ENCODE data around the gene PODXL2.

The PODXL2 gene

GRCh38 chr3:127706785-127707351 lies 77.9 kb downstream of the PODXL2 start:
- Histone ChIP-seq H3K36me3 (ENCODE audit: insufficient read depth, low read length) (no peaks in the 10 kb centered on the region), H3K9ac (ENCODE audit: low read depth, low read length) (no peak overlapping the region), H3K9me3 (ENCODE audit: insufficient read depth, low read length, severe bottlenecking) (no peaks in the 10 kb centered on the region), H2AFZ (ENCODE audit: low read depth, low read length) (no peak overlapping the region), H3K79me2 (ENCODE audit: insufficient read depth, low read length) (no peaks in the 10 kb centered on the region), H4K20me1 (ENCODE audit: insufficient read depth, low read length) (no peaks in the 10 kb centered on the region), H3K4me2 (ENCODE audit: insufficient read depth, low read length) (no peak overlapping the region), H3K4me3 (ENCODE audit: low read depth in 1 of 2, low read length in 2 of 2) (no peak overlapping the region), H3K27ac (ENCODE audit: low read length) (no peak overlapping the region), H3K27me3 (ENCODE audit: insufficient read depth, low read length, poor library complexity) (no peaks in the 10 kb centered on the region), H3K4me1 (ENCODE audit: insufficient read depth, low read length) (no peaks in the 10 kb centered on the region)
- no peak for TF ChIP-seq CTCF (IDR thresholded peaks at IDR 0.05; ENCODE audit: borderline replicate concordance, extremely low read depth, low read length, poor library complexity, severe bottlenecking)
- TF ChIP-seq EZH2 (IDR thresholded peaks at IDR 0.05; ENCODE audit: borderline replicate concordance, low read depth, low read length, severe bottlenecking): no peak
- ATAC-seq (ENCODE audit: insufficient read depth, low read depth): no peak
- DNase-seq: no peak

- no peaks in the 10 kb centered on the region for H3K79me2 ChIP-seq (ENCODE audit: insufficient read depth, low read length)
- no peak for ATAC-seq (ENCODE audit: insufficient read depth, low read depth)
- TF ChIP-seq EZH2 (IDR thresholded peaks at IDR 0.05; ENCODE audit: borderline replicate concordance, low read depth, low read length, severe bottlenecking) (no peak), CTCF (IDR thresholded peaks at IDR 0.05; ENCODE audit: borderline replicate concordance, extremely low read depth, low read length, poor library complexity, severe bottlenecking) (no peak)
- H3K4me3 ChIP-seq (ENCODE audit: low read depth in 1 of 2, low read length in 2 of 2): no peak overlapping the region
- H3K4me1 ChIP-seq (ENCODE audit: insufficient read depth, low read length): no peaks in the 10 kb centered on the region
- H3K36me3 ChIP-seq (ENCODE audit: insufficient read depth, low read length): no peaks in the 10 kb centered on the region
- no peak overlapping the region for H3K9ac ChIP-seq (ENCODE audit: low read depth, low read length)
- H3K27me3 ChIP-seq (ENCODE audit: insufficient read depth, low read length, poor library complexity): no peaks in the 10 kb centered on the region
- H3K4me2 ChIP-seq (ENCODE audit: insufficient read depth, low read length): no peak overlapping the region
- no peak overlapping the region for H2AFZ ChIP-seq (ENCODE audit: low read depth, low read length)
- H3K27ac ChIP-seq (ENCODE audit: low read length): no peak overlapping the region
- DNase-seq: no peak
- no peaks in the 10 kb centered on the region for H4K20me1 ChIP-seq (ENCODE audit: insufficient read depth, low read length)
- H3K9me3 ChIP-seq (ENCODE audit: insufficient read depth, low read length, severe bottlenecking): no peaks in the 10 kb centered on the region
These were observed 78.9 kb downstream of the PODXL2 start for GRCh38 chr3:127707851-127708411.

GRCh38 chr3:127708837-127709236 lies 79.9 kb downstream of the PODXL2 start:
- ATAC-seq (ENCODE audit: insufficient read depth, low read depth) (no peak), DNase-seq (no peak)
- H3K4me2 ChIP-seq (ENCODE audit: insufficient read depth, low read length): no peak overlapping the region
- H3K36me3 ChIP-seq (ENCODE audit: insufficient read depth, low read length): no peaks in the 10 kb centered on the region
- no peak overlapping the region for H2AFZ ChIP-seq (ENCODE audit: low read depth, low read length)
- no peaks in the 10 kb centered on the region for H3K27me3 ChIP-seq (ENCODE audit: insufficient read depth, low read length, poor library complexity)
- TF ChIP-seq CTCF (IDR thresholded peaks at IDR 0.05; ENCODE audit: borderline replicate concordance, extremely low read depth, low read length, poor library complexity, severe bottlenecking): no peak
- no peak for TF ChIP-seq EZH2 (IDR thresholded peaks at IDR 0.05; ENCODE audit: borderline replicate concordance, low read depth, low read length, severe bottlenecking)
- no peaks in the 10 kb centered on the region for H3K4me1 ChIP-seq (ENCODE audit: insufficient read depth, low read length)
- no peak overlapping the region for H3K9ac ChIP-seq (ENCODE audit: low read depth, low read length)
- no peak overlapping the region for H3K27ac ChIP-seq (ENCODE audit: low read length)
- no peak overlapping the region for H3K4me3 ChIP-seq (ENCODE audit: low read depth in 1 of 2, low read length in 2 of 2)
- H4K20me1 ChIP-seq (ENCODE audit: insufficient read depth, low read length): no peaks in the 10 kb centered on the region
- no peaks in the 10 kb centered on the region for H3K79me2 ChIP-seq (ENCODE audit: insufficient read depth, low read length)
- H3K9me3 ChIP-seq (ENCODE audit: insufficient read depth, low read length, severe bottlenecking): no peaks in the 10 kb centered on the region

Measured in DND-41 (cell line).